Esophagus squamous epithelium (tissue), 4 donors: ENCODE data around the gene MC4R.

Source experiments
- POLR2A ChIP-seq, 4 donors: fragments of 450-650 bp; IDR thresholded peaks; one replicate each; pipeline ENCODE4 v1.6.1; 2017; ENCODE audit warnings: antibody characterized with exemption in 4 of 4, mild to moderate bottlenecking in 4 of 4, moderate library complexity in 3 of 4
- TF ChIP-seq, protein P1 (sequence below), 6 experiments: fragments of 450-650 bp in 4 of 6; fragments of 200-600 bp in 2 of 6; sonication (generic) in 2 of 6; IDR thresholded peaks; one replicate each; pipeline ENCODE4 v1.5.1; 2016 to 2019; ENCODE audit warnings: antibody characterized with exemption in 6 of 6, mild to moderate bottlenecking in 4 of 6, moderate library complexity in 4 of 6

- TF ChIP-seq, protein P1, sequence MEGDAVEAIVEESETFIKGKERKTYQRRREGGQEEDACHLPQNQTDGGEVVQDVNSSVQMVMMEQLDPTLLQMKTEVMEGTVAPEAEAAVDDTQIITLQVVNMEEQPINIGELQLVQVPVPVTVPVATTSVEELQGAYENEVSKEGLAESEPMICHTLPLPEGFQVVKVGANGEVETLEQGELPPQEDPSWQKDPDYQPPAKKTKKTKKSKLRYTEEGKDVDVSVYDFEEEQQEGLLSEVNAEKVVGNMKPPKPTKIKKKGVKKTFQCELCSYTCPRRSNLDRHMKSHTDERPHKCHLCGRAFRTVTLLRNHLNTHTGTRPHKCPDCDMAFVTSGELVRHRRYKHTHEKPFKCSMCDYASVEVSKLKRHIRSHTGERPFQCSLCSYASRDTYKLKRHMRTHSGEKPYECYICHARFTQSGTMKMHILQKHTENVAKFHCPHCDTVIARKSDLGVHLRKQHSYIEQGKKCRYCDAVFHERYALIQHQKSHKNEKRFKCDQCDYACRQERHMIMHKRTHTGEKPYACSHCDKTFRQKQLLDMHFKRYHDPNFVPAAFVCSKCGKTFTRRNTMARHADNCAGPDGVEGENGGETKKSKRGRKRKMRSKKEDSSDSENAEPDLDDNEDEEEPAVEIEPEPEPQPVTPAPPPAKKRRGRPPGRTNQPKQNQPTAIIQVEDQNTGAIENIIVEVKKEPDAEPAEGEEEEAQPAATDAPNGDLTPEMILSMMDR (IDR thresholded peaks at IDR 0.05) = no peak
- no peak for TF ChIP-seq POLR2A (IDR thresholded peaks at IDR 0.05)
Observed at GRCh38 chr18:60411715-60412114, 39.1 kb upstream of the MC4R start.
